ENCODE data around the gene CYBA. TPM values are rescaled to one million over a fixed set of nuclear protein-coding genes. Genes with fewer than 3 reads are reported as not detected.
"Not testable (repeated sequence)": the region's sequence is repeated elsewhere in the genome, so short reads cannot be mapped to it uniquely, and the experiment has no call there.

Gene CYBA
- total RNA-seq, 1 donor from 2014 or later = 90.8 TPM

GRCh38 chr16:88610080-88610479 lies 40.8 kb downstream of the CYBA start:
- Histone ChIP-seq H3K4me1 (ENCODE audit: control insufficient read depth in 3 of 3, insufficient read depth in 3 of 3, low read length in 3 of 3) (peaks cover 0 to 6% (median 0%) of the 10 kb centered on the region in 3 donors), H3K27ac (ENCODE audit: low read depth, low read length) (no peak overlapping the region), H3K9me3 (ENCODE audit: control insufficient read depth in 3 of 3, low read length in 3 of 3) (no peaks in the 10 kb centered on the region), H3K27me3 (ENCODE audit: control insufficient read depth in 3 of 3, insufficient read depth in 3 of 3, low read length in 3 of 3) (no peaks in the 10 kb centered on the region), H3K4me3 (ENCODE audit: low read length in 3 of 3) (no peak overlapping the region), H3K36me3 (ENCODE audit: control insufficient read depth in 3 of 3, insufficient read depth in 3 of 3, low read length in 3 of 3) (peaks cover 39 to 45% (median 40%) of the 10 kb centered on the region in 3 donors), H3K9ac (ENCODE audit: low read depth in 1 of 3, low read length in 3 of 3) (no peak overlapping the region)

DNA sequence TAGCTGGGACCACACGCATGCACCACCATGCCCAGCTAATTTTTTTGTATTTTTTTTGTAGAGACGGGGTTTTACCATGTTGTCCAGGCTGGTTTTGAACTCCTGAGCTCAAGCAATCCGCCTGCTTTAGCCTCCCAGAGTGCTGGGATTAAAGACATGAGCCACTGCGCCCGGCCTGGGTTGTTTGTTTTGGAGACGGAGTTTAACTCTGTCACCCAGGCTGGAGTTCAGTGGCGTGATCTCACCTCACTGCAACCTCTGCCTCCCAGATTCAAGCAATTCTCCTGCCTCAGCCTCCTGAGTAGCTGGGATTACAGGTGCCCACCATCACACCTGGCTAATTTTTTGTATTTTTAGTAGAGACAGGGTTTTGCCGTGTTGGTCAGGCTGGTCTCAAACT lies 41.4 kb downstream of the CYBA start:
- H3K9me3 ChIP-seq (ENCODE audit: control insufficient read depth in 3 of 3, low read length in 3 of 3); H3K4me1 ChIP-seq (ENCODE audit: control insufficient read depth in 3 of 3, insufficient read depth in 3 of 3, low read length in 3 of 3); H3K27ac ChIP-seq (ENCODE audit: low read depth, low read length); H3K9ac ChIP-seq (ENCODE audit: low read depth in 1 of 3, low read length in 3 of 3); H3K4me3 ChIP-seq (ENCODE audit: low read length in 3 of 3); H3K27me3 ChIP-seq (ENCODE audit: control insufficient read depth in 3 of 3, insufficient read depth in 3 of 3, low read length in 3 of 3): not testable (repeated sequence)
- peaks cover 39 to 45% (median 44%) of the 10 kb centered on the region in 3 donors for H3K36me3 ChIP-seq (ENCODE audit: control insufficient read depth in 3 of 3, insufficient read depth in 3 of 3, low read length in 3 of 3)

GRCh38 chr16:88608076-88608475 lies 42.8 kb downstream of the CYBA start:
- no peak overlapping the region for H3K9ac ChIP-seq (ENCODE audit: low read depth in 1 of 3, low read length in 3 of 3)
- H3K27ac ChIP-seq (ENCODE audit: low read depth, low read length) = no peak overlapping the region
- H3K27me3 ChIP-seq (ENCODE audit: control insufficient read depth in 3 of 3, insufficient read depth in 3 of 3, low read length in 3 of 3) = no peaks in the 10 kb centered on the region
- peaks cover 39 to 42% (median 40%) of the 10 kb centered on the region in 3 donors for H3K36me3 ChIP-seq (ENCODE audit: control insufficient read depth in 3 of 3, insufficient read depth in 3 of 3, low read length in 3 of 3)
- H3K9me3 ChIP-seq (ENCODE audit: control insufficient read depth in 3 of 3, low read length in 3 of 3) = no peaks in the 10 kb centered on the region
- no peaks in the 10 kb centered on the region for H3K4me1 ChIP-seq (ENCODE audit: control insufficient read depth in 3 of 3, insufficient read depth in 3 of 3, low read length in 3 of 3)
- no peak overlapping the region for H3K4me3 ChIP-seq (ENCODE audit: low read length in 3 of 3)

- Histone ChIP-seq H3K4me1 (ENCODE audit: control insufficient read depth in 3 of 3, insufficient read depth in 3 of 3, low read length in 3 of 3) (no peaks in the 10 kb centered on the region), H3K27ac (ENCODE audit: low read depth, low read length) (no peak overlapping the region), H3K9ac (ENCODE audit: low read depth in 1 of 3, low read length in 3 of 3) (no peak overlapping the region), H3K36me3 (ENCODE audit: control insufficient read depth in 3 of 3, insufficient read depth in 3 of 3, low read length in 3 of 3) (peaks cover 41 to 48% (median 42%) of the 10 kb centered on the region in 3 donors), H3K9me3 (ENCODE audit: control insufficient read depth in 3 of 3, low read length in 3 of 3) (no peaks in the 10 kb centered on the region), H3K4me3 (ENCODE audit: low read length in 3 of 3) (no peak overlapping the region), H3K27me3 (ENCODE audit: control insufficient read depth in 3 of 3, insufficient read depth in 3 of 3, low read length in 3 of 3) (no peaks in the 10 kb centered on the region)
Observed at GRCh38 chr16:88606148-88606757, 44.6 kb downstream of the CYBA start.

GRCh38 chr16:88605186-88606147 lies 45.4 kb downstream of the CYBA start:
- H3K9me3 ChIP-seq (ENCODE audit: control insufficient read depth in 3 of 3, low read length in 3 of 3) = no peaks in the 10 kb centered on the region
- no peaks in the 10 kb centered on the region for H3K4me1 ChIP-seq (ENCODE audit: control insufficient read depth in 3 of 3, insufficient read depth in 3 of 3, low read length in 3 of 3)
- H3K27ac ChIP-seq (ENCODE audit: low read depth, low read length) = no peak overlapping the region
- no peak overlapping the region for H3K4me3 ChIP-seq (ENCODE audit: low read length in 3 of 3)
- H3K9ac ChIP-seq (ENCODE audit: low read depth in 1 of 3, low read length in 3 of 3) = no peak overlapping the region
- H3K36me3 ChIP-seq (ENCODE audit: control insufficient read depth in 3 of 3, insufficient read depth in 3 of 3, low read length in 3 of 3) = peaks cover 39 to 51% (median 42%) of the 10 kb centered on the region in 3 donors
- H3K27me3 ChIP-seq (ENCODE audit: control insufficient read depth in 3 of 3, insufficient read depth in 3 of 3, low read length in 3 of 3) = no peaks in the 10 kb centered on the region

GRCh38 chr16:88602091-88602490 lies 48.8 kb downstream of the CYBA start:
- peaks cover 4 to 16% (median 8%) of the 10 kb centered on the region in 3 donors for H3K4me1 ChIP-seq (ENCODE audit: control insufficient read depth in 3 of 3, insufficient read depth in 3 of 3, low read length in 3 of 3)
- no peaks in the 10 kb centered on the region for H3K27me3 ChIP-seq (ENCODE audit: control insufficient read depth in 3 of 3, insufficient read depth in 3 of 3, low read length in 3 of 3)
- peaks cover 50 to 54% (median 54%) of the 10 kb centered on the region in 3 donors for H3K36me3 ChIP-seq (ENCODE audit: control insufficient read depth in 3 of 3, insufficient read depth in 3 of 3, low read length in 3 of 3)
- H3K9me3 ChIP-seq (ENCODE audit: control insufficient read depth in 3 of 3, low read length in 3 of 3) = no peaks in the 10 kb centered on the region
- H3K9ac ChIP-seq (ENCODE audit: low read depth in 1 of 3, low read length in 3 of 3) = no peak overlapping the region
- no peak overlapping the region for H3K4me3 ChIP-seq (ENCODE audit: low read length in 3 of 3)
- H3K27ac ChIP-seq (ENCODE audit: low read depth, low read length) = no peak overlapping the region

- Histone ChIP-seq H3K27me3 (ENCODE audit: control insufficient read depth in 3 of 3, insufficient read depth in 3 of 3, low read length in 3 of 3) (no peaks in the 10 kb centered on the region), H3K9me3 (ENCODE audit: control insufficient read depth in 3 of 3, low read length in 3 of 3) (no peaks in the 10 kb centered on the region), H3K9ac (ENCODE audit: low read depth in 1 of 3, low read length in 3 of 3) (no peak overlapping the region), H3K4me1 (ENCODE audit: control insufficient read depth in 3 of 3, insufficient read depth in 3 of 3, low read length in 3 of 3) (peaks cover 4 to 16% (median 8%) of the 10 kb centered on the region in 3 donors), H3K27ac (ENCODE audit: low read depth, low read length) (no peak overlapping the region), H3K36me3 (ENCODE audit: control insufficient read depth in 3 of 3, insufficient read depth in 3 of 3, low read length in 3 of 3) (peaks cover 45 to 50% (median 48%) of the 10 kb centered on the region in 3 donors), H3K4me3 (ENCODE audit: low read length in 3 of 3) (no peak overlapping the region)
Observed at GRCh38 chr16:88601313-88602036, 49.4 kb downstream of the CYBA start.

DNA sequence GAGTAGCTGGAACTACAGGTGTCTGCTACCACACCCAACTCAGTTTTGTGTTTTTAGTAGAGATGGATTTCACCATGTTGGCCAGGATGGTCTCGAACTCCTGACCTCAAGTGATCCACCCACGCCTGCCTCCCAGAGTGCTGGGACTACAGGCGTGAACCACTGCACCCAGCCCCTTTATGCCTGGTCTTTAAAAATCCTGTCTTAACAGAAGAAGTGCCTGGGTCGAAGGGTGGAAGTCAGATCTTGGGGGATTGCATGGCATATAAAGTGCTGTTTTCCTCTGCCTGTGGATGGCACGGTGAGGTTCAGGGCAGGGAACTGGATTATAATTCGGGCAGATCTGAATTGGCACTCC lies 50.3 kb downstream of the CYBA start:
- no peak overlapping the region for H3K27ac ChIP-seq (ENCODE audit: low read depth, low read length)
- H3K9me3 ChIP-seq (ENCODE audit: control insufficient read depth in 3 of 3, low read length in 3 of 3) = no peaks in the 10 kb centered on the region
- H3K9ac ChIP-seq (ENCODE audit: low read depth in 1 of 3, low read length in 3 of 3) = no peak overlapping the region
- peaks cover 39 to 46% (median 44%) of the 10 kb centered on the region in 3 donors for H3K36me3 ChIP-seq (ENCODE audit: control insufficient read depth in 3 of 3, insufficient read depth in 3 of 3, low read length in 3 of 3)
- no peak overlapping the region for H3K4me3 ChIP-seq (ENCODE audit: low read length in 3 of 3)
- no peaks in the 10 kb centered on the region for H3K27me3 ChIP-seq (ENCODE audit: control insufficient read depth in 3 of 3, insufficient read depth in 3 of 3, low read length in 3 of 3)
- peaks cover 4 to 16% (median 8%) of the 10 kb centered on the region in 3 donors for H3K4me1 ChIP-seq (ENCODE audit: control insufficient read depth in 3 of 3, insufficient read depth in 3 of 3, low read length in 3 of 3)

- H3K9ac ChIP-seq (ENCODE audit: low read depth in 1 of 3, low read length in 3 of 3) = no peak overlapping the region
- peaks cover 34 to 43% (median 41%) of the 10 kb centered on the region in 3 donors for H3K36me3 ChIP-seq (ENCODE audit: control insufficient read depth in 3 of 3, insufficient read depth in 3 of 3, low read length in 3 of 3)
- no peaks in the 10 kb centered on the region for H3K27me3 ChIP-seq (ENCODE audit: control insufficient read depth in 3 of 3, insufficient read depth in 3 of 3, low read length in 3 of 3)
- H3K4me1 ChIP-seq (ENCODE audit: control insufficient read depth in 3 of 3, insufficient read depth in 3 of 3, low read length in 3 of 3) = peaks cover 4 to 16% (median 8%) of the 10 kb centered on the region in 3 donors
- H3K27ac ChIP-seq (ENCODE audit: low read depth, low read length) = peak overlapping the region; percentile 37
- H3K4me3 ChIP-seq (ENCODE audit: low read length in 3 of 3) = no peak overlapping the region
- no peaks in the 10 kb centered on the region for H3K9me3 ChIP-seq (ENCODE audit: control insufficient read depth in 3 of 3, low read length in 3 of 3)
Observed at GRCh38 chr16:88599825-88600538, 50.9 kb downstream of the CYBA start.

Data from skeletal muscle tissue (tissue), 4 donors.